Testis (tissue), 3 donors: Measurements from ENCODE around the gene LPIN1. TPM values are rescaled to one million over a fixed set of nuclear protein-coding genes. Genes with fewer than 3 reads are reported as not detected.
"Not testable (repeated sequence)": the region's sequence is repeated elsewhere in the genome, so short reads cannot be mapped to it uniquely, and the experiment has no call there.

Experiments
- DNase-seq: peaks from one replicate; pipeline ENCODE4 v3.0.0-alpha.2; 2019
- H3K27ac ChIP-seq, 2 donors: fragments of 200-600 bp; sonication (generic); one replicate each; pipeline ENCODE4 v1.5.1; 2019
- H3K27me3 ChIP-seq: fragments of 200-600 bp; sonication (generic); one replicate; pipeline ENCODE4 v1.5.1; 2019
- H3K36me3 ChIP-seq: fragments of 200-600 bp; sonication (generic); one replicate; pipeline ENCODE4 v1.5.1; 2017; ENCODE audit warnings: low read depth; ENCODE audit errors: missing control alignments
- H3K4me1 ChIP-seq: fragments of 200-600 bp; sonication (generic); one replicate; pipeline ENCODE4 v1.5.1; 2019
- H3K4me3 ChIP-seq, 2 donors: fragments of 200-600 bp; sonication (generic); one replicate each; pipeline ENCODE4 v1.5.1; 2017 to 2019
- H3K9me3 ChIP-seq: fragments of 200-600 bp; sonication (generic); one replicate; pipeline ENCODE4 v1.5.1; 2017
- CTCF ChIP-seq, 3 experiments: fragments of 450-650 bp in 2 of 3; fragments of 200-600 bp in 1 of 3; sonication (generic) in 1 of 3; IDR thresholded peaks; one replicate each; pipeline ENCODE4 v1.5.1; 2016 to 2019; ENCODE audit warnings: antibody characterized with exemption in 3 of 3, mild to moderate bottlenecking in 2 of 3, moderate library complexity in 1 of 3
- POLR2A ChIP-seq: fragments of 450-650 bp; IDR thresholded peaks from one replicate; pipeline ENCODE4 v1.6.1; 2017; ENCODE audit warnings: antibody characterized with exemption, mild to moderate bottlenecking, moderate library complexity
- WGBS, 2 donors: methylation state at CpG; one replicate each; pipeline ENCODE4 v1.1.5; 2018; 5-methylcytosine and 5-hydroxymethylcytosine counted together
- intact Hi-C: fragments of 100-400 bp; cut with DNase I; formaldehyde crosslinking; loops from one replicate; pipeline ENCODE4 v1.15.1; 2023; ENCODE audit warnings: low total_unique reads
- polyA plus RNA-seq: library from polyadenylated mRNA; stranded (reverse); fragments of 350-450 nt; fragmentation: Illumina TruSeq; extraction: RNeasy Lipid Tissue Mini Kit (QIAGEN cat#74804); gene quantifications from one replicate; pipeline ENCODE4 v1.2.3, GENCODE V29; 2014; ENCODE audit warnings: low read depth, low replicate concordance; ENCODE audit not compliant: insufficient read depth
- total RNA-seq, 2 donors: library from RNA; depleted of rRNA; stranded (reverse); fragments of >200 nt; gene quantifications; one replicate each; pipeline ENCODE4 v1.2.3, GENCODE V29; 2016

Gene LPIN1
- total and polyA plus RNA-seq, 3 donors from 2014 or later = 90.0 to 198 (median 169) TPM

GRCh38 chr2:11723061-11723371 lies 23.4 kb upstream of the LPIN1 start:
- no peak overlapping the region for H3K27ac ChIP-seq
- no peaks in the 10 kb centered on the region for H3K27me3 ChIP-seq
- intact Hi-C loops = no loop called here
- no peak for TF ChIP-seq CTCF (IDR thresholded peaks at IDR 0.05)
- TF ChIP-seq POLR2A = no peak
- no peaks in the 10 kb centered on the region for H3K36me3 ChIP-seq
- DNase-seq = no peak
- no peak overlapping the region for H3K4me3 ChIP-seq
- no peaks in the 10 kb centered on the region for H3K4me1 ChIP-seq
- H3K9me3 ChIP-seq = no peaks in the 10 kb centered on the region

- Histone ChIP-seq H3K27me3 (no peaks in the 10 kb centered on the region), H3K4me3 (no peak overlapping the region), H3K9me3 (no peaks in the 10 kb centered on the region), H3K36me3 (no peaks in the 10 kb centered on the region), H3K4me1 (no peaks in the 10 kb centered on the region), H3K27ac (no peak overlapping the region)
- no peak for TF ChIP-seq POLR2A
- no peak for TF ChIP-seq CTCF (IDR thresholded peaks at IDR 0.05)
- DNase-seq = no peak
- WGBS, 2 donors = 93 to 95% methylated on average over 7 of the region's 7 CpGs
- intact Hi-C loops = no loop called here
Measured at GRCh38 chr2:11724151-11724550, 22.3 kb upstream of the LPIN1 start.

GRCh38 chr2:11726384-11726783 lies 20.0 kb upstream of the LPIN1 start:
- H3K9me3 ChIP-seq = no peaks in the 10 kb centered on the region
- no peaks in the 10 kb centered on the region for H3K36me3 ChIP-seq
- H3K4me1 ChIP-seq = no peaks in the 10 kb centered on the region
- no peak overlapping the region for H3K27ac ChIP-seq
- no peak overlapping the region for H3K4me3 ChIP-seq
- intact Hi-C loops = no loop called here
- TF ChIP-seq CTCF (IDR thresholded peaks at IDR 0.05) = no peak
- TF ChIP-seq POLR2A = no peak
- no peak for DNase-seq
- WGBS, 2 donors = 50% methylated on average over 7 of the region's 7 CpGs
- H3K27me3 ChIP-seq = no peaks in the 10 kb centered on the region

GRCh38 chr2:11729362-11730212 lies 16.8 kb upstream of the LPIN1 start:
- WGBS, 2 donors = 90 to 91% methylated on average over 2 of the region's 2 CpGs
- no peaks in the 10 kb centered on the region for H3K4me1 ChIP-seq
- TF ChIP-seq POLR2A = no peak
- no peak for TF ChIP-seq CTCF (IDR thresholded peaks at IDR 0.05)
- H3K9me3 ChIP-seq = no peaks in the 10 kb centered on the region
- no peaks in the 10 kb centered on the region for H3K27me3 ChIP-seq
- no peak overlapping the region for H3K4me3 ChIP-seq
- no peaks in the 10 kb centered on the region for H3K36me3 ChIP-seq
- no peak overlapping the region for H3K27ac ChIP-seq
- intact Hi-C loops = no loop called here
- DNase-seq = no peak

- 76 to 85% methylated on average over 4 of the region's 4 CpGs for WGBS, 2 donors
- H3K36me3 ChIP-seq, H3K4me1 ChIP-seq, intact Hi-C loops, DNase-seq, H3K27ac ChIP-seq, H3K4me3 ChIP-seq, H3K27me3 ChIP-seq, H3K9me3 ChIP-seq: not testable (repeated sequence)
Measured at GRCh38 chr2:11731214-11731984, 15.0 kb upstream of the LPIN1 start.
